ENCODE measurements around the gene APH1B.

APH1B gene

DNA sequence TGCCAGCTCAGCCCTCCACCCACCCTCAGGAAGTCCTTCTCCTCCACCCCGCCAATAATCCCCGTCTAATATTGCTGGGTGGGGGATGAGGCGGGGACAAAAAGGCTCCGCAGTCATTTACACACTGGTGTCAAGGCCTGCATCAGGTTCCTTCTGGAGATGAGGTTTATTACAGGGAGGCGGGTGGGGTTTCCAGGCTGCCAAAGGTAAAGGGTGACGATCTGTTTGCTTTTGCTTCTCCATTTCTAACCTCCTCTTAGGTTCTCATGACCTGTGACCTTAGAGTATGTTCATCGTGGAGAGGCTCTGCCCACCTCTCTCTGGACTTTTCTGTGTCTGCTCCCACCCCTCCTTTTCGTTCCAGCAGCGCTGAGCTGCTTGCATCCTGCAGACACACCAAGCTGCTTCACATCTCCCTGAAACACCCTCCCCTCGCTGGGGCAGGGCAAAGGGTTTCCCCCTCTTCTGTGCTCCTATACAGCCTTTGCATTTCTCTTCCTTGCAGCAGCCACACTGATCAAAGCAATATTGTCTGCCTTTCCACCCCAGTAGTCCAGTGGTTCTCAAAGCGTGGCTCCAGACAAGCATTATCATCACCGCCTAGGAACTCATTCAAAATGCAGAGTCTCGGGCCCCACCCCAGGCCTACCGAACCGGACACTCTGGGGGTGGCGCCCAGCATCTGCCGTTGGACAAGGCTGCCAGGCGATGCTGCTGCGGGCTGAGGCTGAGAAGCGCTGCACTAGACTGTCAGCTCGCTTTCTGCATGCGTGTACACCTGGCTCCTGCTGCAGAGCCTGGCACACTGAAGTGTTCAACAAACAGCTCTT, 77.6 kb downstream of the APH1B start:
- DNase-seq, result no peak

DNA sequence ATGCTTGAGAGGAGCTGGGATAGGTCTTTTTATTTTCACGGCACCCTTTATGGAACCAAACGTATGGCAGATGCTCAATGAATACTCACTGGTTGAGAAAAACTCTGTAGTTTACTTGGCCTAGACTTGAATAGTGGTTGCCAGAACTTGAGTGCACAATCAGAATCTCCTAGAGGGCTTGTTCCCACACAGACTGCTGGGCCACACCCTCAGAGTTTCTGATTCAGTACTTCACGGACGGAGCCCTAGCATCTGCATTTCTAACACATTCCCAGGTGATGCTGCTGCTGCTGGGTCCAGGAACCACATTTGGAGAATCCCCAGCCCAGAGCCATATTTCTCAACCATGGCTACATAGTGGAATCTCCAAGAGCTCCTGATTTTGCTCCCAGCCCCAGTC, 79.7 kb downstream of the APH1B start:
- DNase-seq, result no peak

DNA sequence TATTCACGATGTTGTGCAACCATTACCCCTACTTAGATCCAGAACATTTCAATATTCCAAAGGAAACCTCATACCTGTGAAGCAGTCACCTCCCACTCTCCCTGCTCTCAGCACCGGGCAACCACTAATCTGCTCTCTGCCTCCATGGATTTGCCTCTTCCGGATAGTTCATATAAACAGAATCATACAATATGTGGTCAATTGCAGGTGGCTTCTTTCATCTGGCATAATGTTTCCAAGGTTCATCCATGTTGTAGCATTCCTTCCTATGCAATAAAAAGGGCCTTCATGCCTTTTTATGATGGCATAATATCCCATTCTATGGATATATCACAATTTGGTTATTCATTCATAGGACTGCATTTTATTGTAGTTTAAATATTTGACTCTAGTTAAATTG, 80.3 kb downstream of the APH1B start:
- no peak for DNase-seq

DNA sequence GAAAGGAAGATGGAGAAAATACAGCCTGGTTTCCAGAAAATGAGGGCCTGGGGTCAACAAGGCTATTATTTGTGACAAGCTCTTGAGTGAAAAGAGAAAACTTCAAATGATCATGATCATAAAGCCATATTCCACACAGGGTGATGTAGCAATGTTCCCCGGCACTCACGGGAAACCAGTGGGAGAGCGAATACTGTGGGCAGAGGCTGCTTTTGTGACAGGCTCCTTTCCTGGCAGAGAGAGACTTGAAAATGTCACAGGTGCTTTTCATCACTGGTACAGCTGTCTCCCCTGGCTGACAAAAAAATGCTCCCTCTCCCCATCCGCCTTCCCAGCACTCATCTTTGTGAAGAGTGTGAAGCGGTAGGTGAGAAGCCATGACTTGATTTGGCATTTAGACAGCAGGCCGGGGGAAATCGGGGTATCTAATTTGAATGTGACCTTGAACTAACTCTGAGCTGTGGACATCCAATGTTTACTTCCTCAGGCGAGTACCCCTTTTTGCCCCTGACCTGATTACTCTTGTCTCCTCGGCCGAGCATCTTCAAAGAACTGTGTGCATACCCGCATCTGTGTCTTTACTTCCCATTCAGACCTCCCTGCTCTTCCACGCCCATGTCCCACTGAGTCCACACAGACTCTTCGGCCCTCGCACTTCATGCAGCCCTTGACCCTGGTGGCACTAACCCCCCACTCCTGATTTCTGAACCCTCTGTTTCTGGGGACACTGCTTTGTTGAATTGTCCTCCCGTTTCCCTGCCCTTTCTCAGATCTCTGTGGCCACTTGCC, 81.0 kb downstream of the APH1B start:
- no peak for DNase-seq
